Small intestine (tissue), 7 donors: ENCODE results near the gene HUS1B. TPM values are rescaled to one million over a fixed set of nuclear protein-coding genes. Genes with fewer than 3 reads are reported as not detected.

Experiments
- DNase-seq, 2 donors: peaks; one replicate each; pipeline versions ENCODE4 v3.0.0 to v3.0.0-alpha.2; 2013
- FAIRE-seq: peaks from 2 replicates; lab custom pipeline; 2012; peaks lifted over from hg19 to GRCh38; lab: Jason Lieb, UNC
- H3K27ac ChIP-seq, 3 donors: one replicate each; pipeline ENCODE4 v1.5.1; 2013; ENCODE audit warnings: low read length in 2 of 3, mild to moderate bottlenecking in 2 of 3, control low read depth in 1 of 3, inconsistent platforms in 1 of 3, low read depth in 1 of 3, moderate library complexity in 1 of 3
- H3K27me3 ChIP-seq, 3 donors: one replicate each; pipeline ENCODE4 v1.6.1; 2013; ENCODE audit warnings: low read length in 3 of 3, inconsistent platforms in 1 of 3; ENCODE audit not compliant: control insufficient read depth in 3 of 3, insufficient read depth in 3 of 3
- H3K36me3 ChIP-seq, 3 donors: one replicate each; pipeline ENCODE4 v1.6.1; 2013; ENCODE audit warnings: low read length in 3 of 3, inconsistent platforms in 1 of 3, low read depth in 1 of 3, mild to moderate bottlenecking in 1 of 3, moderate library complexity in 1 of 3; ENCODE audit not compliant: control insufficient read depth in 3 of 3, insufficient read depth in 2 of 3
- H3K4me1 ChIP-seq, 3 donors: one replicate each; pipeline ENCODE4 v1.6.1; 2013; ENCODE audit warnings: low read length in 2 of 3, inconsistent platforms in 1 of 3, low read depth in 1 of 3, mild to moderate bottlenecking in 1 of 3, moderate library complexity in 1 of 3; ENCODE audit not compliant: control insufficient read depth in 3 of 3, insufficient read depth in 2 of 3
- H3K4me3 ChIP-seq, 3 donors: one replicate each; pipeline ENCODE4 v1.5.1; 2013; ENCODE audit warnings: low read length in 3 of 3, control low read depth in 1 of 3, inconsistent platforms in 1 of 3, low read depth in 1 of 3, mild to moderate bottlenecking in 1 of 3, moderate library complexity in 1 of 3
- H3K9me3 ChIP-seq, 2 donors: one replicate each; pipeline ENCODE4 v1.6.1; 2013; ENCODE audit warnings: low read depth in 1 of 2, low read length in 1 of 2; ENCODE audit not compliant: control insufficient read depth in 2 of 2, insufficient read depth in 1 of 2
- WGBS, 3 donors: extraction: QIAGEN DNeasy Blood & Tissue Kit; methylation state at CpG; one replicate each; pipeline ENCODE4 v1.1.7; 2013; 5-methylcytosine and 5-hydroxymethylcytosine counted together
- polyA plus RNA-seq, 4 donors: library from polyadenylated mRNA; stranded (reverse) in 3 of 4; unstranded in 1 of 4; fragments of 200-250 nt in 3 of 4; fragments of 120-200 nt in 1 of 4; gene quantifications; one replicate each; pipeline versions ENCODE4 v1.2.1 to v1.2.3, GENCODE V29; 2013
- donor health status: healthy with polysubstance abuse.
- donor health status: control.
- donor health status: control.
- donor health status: Bipolar disorder and iron deficiency.
- donor health status: healthy.

Gene HUS1B
- polyA plus RNA-seq, 4 donors: 0.19 to 0.27 TPM; not detected in 2

DNA sequence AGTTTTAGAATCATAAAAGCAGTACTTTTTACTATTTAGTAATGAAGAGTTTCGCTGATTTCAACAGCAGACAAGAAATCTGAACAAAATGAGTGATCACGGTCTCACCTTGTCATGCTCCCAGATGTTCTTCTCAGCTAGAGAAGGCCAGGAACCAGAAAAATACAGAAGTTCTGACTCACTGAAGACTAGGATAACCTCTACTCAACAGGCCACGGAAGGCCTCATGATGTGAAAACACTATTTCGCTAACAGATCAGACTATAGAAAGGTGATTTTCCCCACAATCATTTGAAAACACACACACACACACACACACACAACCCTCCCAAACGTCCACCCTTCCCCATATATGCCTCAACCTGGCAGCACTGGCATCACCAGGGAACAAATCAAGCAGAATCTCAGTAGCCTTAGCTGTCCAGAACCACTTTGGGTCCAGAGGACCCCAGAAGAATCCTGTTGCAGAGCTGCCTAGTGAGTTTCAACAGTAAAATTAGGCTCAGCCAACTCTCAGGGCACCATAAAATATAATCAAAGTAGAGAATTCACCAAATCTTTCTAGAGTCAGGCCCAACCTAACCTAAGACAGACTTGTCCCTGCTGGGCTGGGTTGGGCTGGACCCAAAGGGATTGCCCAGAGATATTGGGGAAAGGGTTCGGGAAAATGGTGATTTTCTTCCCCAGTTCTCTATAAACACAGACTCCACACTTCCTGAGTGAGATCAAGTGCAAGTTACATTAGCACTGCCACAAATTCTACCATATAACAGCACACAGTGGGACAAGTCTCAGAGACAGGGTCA, 28.1 kb upstream of the HUS1B start:
- 70 to 78% (median 70%) methylated on average over 6 of the region's 6 CpGs for WGBS, 3 donors
- peaks cover 0 to 4% (median 2%) of the 10 kb centered on the region in 3 donors for H3K4me1 ChIP-seq
- no peaks in the 10 kb centered on the region for H3K9me3 ChIP-seq
- no peak overlapping the region for H3K4me3 ChIP-seq
- DNase-seq (no peak), FAIRE-seq (no peak)
- peak overlapping the region in 2 of 3 donors; percentile 9 to 60 for H3K27ac ChIP-seq
- H3K36me3 ChIP-seq: peaks cover 0 to 4% (median 0%) of the 10 kb centered on the region in 3 donors
- no peaks in the 10 kb centered on the region for H3K27me3 ChIP-seq

DNA sequence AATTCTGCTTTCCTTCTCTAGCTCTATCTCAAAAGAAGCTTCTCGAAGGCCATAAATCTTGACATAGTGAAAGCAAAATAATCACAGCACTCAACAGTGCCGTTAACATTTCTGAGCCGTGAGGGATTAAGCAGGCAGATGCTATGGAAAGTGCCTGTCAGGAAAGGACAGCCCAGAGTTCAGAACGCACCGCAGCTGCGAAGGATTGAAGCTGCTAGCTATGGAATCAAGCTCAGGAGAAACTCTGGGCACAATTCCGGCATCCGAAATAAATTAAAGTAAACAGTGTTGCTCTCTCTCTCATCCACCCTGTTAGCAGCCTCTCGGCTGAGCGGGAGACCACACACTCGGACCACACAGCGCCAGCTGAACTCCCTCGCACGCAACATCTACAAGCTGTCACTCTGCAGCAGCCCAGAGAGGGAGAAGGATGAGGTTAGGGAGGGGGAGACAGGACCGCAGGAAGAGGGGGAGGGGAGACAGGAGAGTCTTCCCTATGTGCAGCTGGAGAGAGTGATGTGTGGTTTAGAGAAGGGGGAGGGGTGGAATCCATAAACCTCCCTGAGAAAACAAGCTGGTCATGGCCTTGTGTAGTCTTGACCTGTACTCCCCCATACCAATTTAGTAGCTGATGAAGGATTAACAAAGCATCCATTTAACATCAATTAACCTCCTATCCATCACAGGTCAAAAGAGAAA, 27.0 kb upstream of the HUS1B start:
- DNase-seq (peak in 1 of 2 donors; percentile 52), FAIRE-seq (no peak)
- peaks cover 0 to 4% (median 2%) of the 10 kb centered on the region in 3 donors for H3K4me1 ChIP-seq
- WGBS, 3 donors: 55 to 76% (median 75%) methylated on average over 15 of the region's 15 CpGs
- H3K36me3 ChIP-seq: peaks cover 0 to 2% (median 0%) of the 10 kb centered on the region in 3 donors
- no peaks in the 10 kb centered on the region for H3K27me3 ChIP-seq
- H3K27ac ChIP-seq: peak overlapping the region in 2 of 3 donors; percentile 41 to 44
- H3K4me3 ChIP-seq: no peak overlapping the region
- no peaks in the 10 kb centered on the region for H3K9me3 ChIP-seq

DNA sequence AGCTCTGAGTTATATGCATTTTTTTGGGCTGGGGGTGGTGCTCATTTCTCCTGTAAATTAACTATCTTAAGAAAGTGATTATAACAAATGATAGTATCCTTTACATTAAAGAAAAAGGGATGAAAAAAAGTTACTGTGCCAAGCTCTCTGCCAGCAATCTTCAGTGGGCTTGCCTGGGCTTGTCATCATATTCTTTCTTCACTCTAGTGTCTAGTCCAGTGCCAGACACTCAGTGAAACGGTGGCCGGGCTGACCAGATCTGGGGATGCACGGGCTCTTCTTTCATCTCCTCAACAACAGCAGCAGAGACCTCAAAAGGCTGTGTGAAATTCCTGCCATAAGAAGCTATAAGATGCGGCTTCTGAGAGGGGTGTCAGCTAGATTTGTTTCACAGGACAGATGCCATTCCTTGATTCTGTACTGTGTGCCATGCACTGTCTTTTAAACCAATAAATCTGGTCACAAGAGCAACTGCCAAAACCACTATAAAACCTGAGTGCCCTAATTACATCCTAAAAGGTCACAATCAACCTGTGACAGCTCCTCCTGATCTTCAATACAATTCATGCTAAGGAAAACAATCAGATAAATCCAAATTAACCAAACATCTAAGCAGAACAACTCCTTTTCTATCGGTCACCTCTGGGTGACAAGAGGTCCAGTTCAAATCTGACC, 23.9 kb upstream of the HUS1B start:
- Histone ChIP-seq H3K4me1 (peaks cover 0 to 4% (median 2%) of the 10 kb centered on the region in 3 donors), H3K27me3 (no peaks in the 10 kb centered on the region), H3K27ac (no peak overlapping the region), H3K9me3 (no peaks in the 10 kb centered on the region), H3K36me3 (peaks cover 0 to 2% (median 0%) of the 10 kb centered on the region in 3 donors), H3K4me3 (no peak overlapping the region)
- no peak for FAIRE-seq
- no peak for DNase-seq
- 89 to 94% (median 90%) methylated on average over 5 of the region's 5 CpGs for WGBS, 3 donors

DNA sequence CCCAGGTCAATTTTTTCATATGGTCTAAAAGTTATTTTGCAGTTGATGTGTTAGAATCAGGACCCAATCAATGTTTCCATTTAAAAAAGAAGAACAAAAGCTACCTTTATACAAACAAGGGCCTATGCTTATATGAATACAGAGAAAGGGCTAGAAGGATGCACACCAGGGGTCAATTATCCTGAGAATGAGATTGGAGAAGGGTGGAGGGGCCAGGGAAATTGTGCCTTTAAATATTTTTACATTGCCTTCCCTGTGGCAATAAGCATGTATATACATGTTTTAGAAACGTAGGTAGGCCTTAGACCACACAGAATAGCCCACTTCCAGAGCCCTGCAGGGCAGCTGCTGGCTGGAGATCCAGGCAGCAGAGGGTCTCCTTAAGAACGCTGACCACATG, 23.4 kb upstream of the HUS1B start:
- H3K4me1 ChIP-seq: peaks cover 0 to 4% (median 2%) of the 10 kb centered on the region in 3 donors
- FAIRE-seq (no peak), DNase-seq (no peak)
- peaks cover 0 to 2% (median 0%) of the 10 kb centered on the region in 3 donors for H3K36me3 ChIP-seq
- H3K4me3 ChIP-seq: no peak overlapping the region
- no peaks in the 10 kb centered on the region for H3K27me3 ChIP-seq
- peak overlapping the region in 1 of 3 donors; percentile 18 for H3K27ac ChIP-seq
- H3K9me3 ChIP-seq: no peaks in the 10 kb centered on the region
- 74 to 90% (median 75%) methylated on average over 2 of the region's 2 CpGs for WGBS, 3 donors

DNA sequence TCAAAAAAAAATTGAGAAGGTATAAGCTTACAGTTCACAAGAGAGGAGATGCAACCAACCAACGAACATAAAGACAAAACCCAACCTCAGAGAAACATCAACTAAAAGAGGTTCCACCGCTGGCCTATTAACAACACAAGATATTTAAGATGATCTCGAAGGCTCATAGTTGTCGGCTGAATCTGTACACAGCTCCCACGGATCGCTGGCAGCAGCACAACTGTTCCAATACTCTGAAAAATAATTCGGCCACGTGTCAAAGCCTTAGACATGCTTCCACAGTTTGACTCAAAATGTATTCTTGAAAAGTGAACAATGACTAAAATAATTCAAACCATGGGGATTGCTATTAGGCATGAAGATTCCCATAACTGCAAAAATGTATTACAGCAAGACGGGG, 22.4 kb upstream of the HUS1B start:
- Histone ChIP-seq H3K4me3 (no peak overlapping the region), H3K27me3 (no peaks in the 10 kb centered on the region), H3K4me1 (peaks cover 0 to 4% (median 2%) of the 10 kb centered on the region in 3 donors), H3K9me3 (no peaks in the 10 kb centered on the region), H3K27ac (peak overlapping the region in 2 of 3 donors; percentile 21 to 24), H3K36me3 (peaks cover 0 to 2% (median 0%) of the 10 kb centered on the region in 3 donors)
- FAIRE-seq (no peak), DNase-seq (no peak)
- WGBS, 3 donors: 68 to 81% (median 81%) methylated on average over 9 of the region's 9 CpGs

DNA sequence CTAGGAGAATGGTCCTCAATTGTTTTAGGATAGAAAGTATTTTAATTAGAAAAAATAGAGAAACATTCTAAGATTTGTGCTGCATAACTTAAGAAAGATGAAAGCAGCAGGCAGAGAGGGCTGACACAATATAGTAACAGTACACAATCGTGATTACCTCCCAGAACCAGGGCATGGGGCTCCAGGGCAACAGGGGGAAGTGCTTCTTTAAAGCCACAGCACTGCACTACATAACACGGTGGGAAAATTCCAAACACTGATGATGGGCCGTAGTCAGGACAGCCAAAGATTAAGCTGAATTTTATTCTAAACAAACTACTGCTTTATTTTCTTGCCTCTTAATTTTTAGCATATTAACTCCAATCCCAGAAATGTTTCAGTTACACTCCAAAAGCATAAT, 21.6 kb upstream of the HUS1B start:
- Histone ChIP-seq H3K4me3 (no peak overlapping the region), H3K27ac (peak overlapping the region in 1 of 3 donors; percentile 11), H3K9me3 (no peaks in the 10 kb centered on the region), H3K4me1 (peaks cover 0 to 4% (median 2%) of the 10 kb centered on the region in 3 donors), H3K36me3 (peaks cover 0 to 2% (median 0%) of the 10 kb centered on the region in 3 donors), H3K27me3 (no peaks in the 10 kb centered on the region)
- DNase-seq: no peak
- FAIRE-seq: no peak
- 60 to 86% (median 82%) methylated on average over 3 of the region's 3 CpGs for WGBS, 3 donors

DNA sequence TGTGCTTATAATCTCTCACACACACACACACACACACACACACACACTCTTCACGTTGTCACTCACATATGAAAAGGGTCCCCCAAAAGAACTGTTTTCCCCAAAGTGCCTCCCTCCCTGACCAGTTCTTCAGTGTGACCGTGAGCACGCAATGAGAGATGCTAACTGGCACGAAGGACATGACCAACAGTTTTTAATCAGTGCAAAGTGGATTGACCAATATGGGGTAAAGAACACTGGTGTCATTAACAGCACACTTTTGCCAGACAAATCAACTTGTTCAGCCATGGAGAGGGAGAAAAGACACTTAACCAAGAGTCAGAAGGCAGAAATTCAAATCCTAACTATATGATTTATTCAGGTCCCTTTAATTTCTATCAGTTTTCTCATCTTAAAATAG, 21.0 kb upstream of the HUS1B start:
- Histone ChIP-seq H3K4me1 (peaks cover 0 to 4% (median 1%) of the 10 kb centered on the region in 3 donors), H3K36me3 (peaks cover 0 to 2% (median 0%) of the 10 kb centered on the region in 3 donors), H3K9me3 (no peaks in the 10 kb centered on the region), H3K4me3 (no peak overlapping the region), H3K27ac (no peak overlapping the region), H3K27me3 (no peaks in the 10 kb centered on the region)
- 91 to 97% (median 94%) methylated on average over 4 of the region's 4 CpGs for WGBS, 3 donors
- no peak for FAIRE-seq
- DNase-seq: no peak

DNA sequence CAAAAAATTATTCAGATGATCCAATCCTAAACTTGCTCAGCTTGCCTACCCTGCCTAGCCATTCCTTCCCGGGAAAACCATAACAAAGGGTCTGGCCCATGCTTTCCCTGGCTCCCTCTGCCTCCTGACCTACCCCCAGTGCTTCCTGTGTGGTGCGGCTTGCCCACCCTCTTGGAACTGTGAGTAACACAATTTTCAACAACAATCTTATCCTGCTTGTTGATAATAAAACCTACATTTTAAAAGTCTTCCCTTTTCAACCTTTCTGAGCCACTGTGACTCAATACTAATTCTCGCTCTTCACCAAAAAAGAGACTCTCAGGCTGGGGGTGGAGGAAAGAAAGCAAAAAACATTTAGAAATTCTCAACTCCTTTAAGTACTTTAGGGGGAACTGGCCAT, 18.1 kb upstream of the HUS1B start:
- no peak for FAIRE-seq
- no peaks in the 10 kb centered on the region for H3K36me3 ChIP-seq
- H3K27ac ChIP-seq: no peak overlapping the region
- no peaks in the 10 kb centered on the region for H3K27me3 ChIP-seq
- 75 to 89% (median 86%) methylated on average over 3 of the region's 3 CpGs for WGBS, 3 donors
- H3K4me1 ChIP-seq: no peaks in the 10 kb centered on the region
- H3K4me3 ChIP-seq: no peak overlapping the region
- DNase-seq: no peak
- no peaks in the 10 kb centered on the region for H3K9me3 ChIP-seq
